NCI-H2227 (cell line): Measurements from ENCODE around the gene PAPPA2.
A peak's percentile ranks its signal among the peaks of the same experiment; 100 is the strongest.

Experiments
- DNase-seq: peaks from one replicate; lab custom pipeline; 2025; ENCODE audit not compliant: unreplicated experiment; lab: John Stamatoyannopoulos, UW

Gene PAPPA2

DNA sequence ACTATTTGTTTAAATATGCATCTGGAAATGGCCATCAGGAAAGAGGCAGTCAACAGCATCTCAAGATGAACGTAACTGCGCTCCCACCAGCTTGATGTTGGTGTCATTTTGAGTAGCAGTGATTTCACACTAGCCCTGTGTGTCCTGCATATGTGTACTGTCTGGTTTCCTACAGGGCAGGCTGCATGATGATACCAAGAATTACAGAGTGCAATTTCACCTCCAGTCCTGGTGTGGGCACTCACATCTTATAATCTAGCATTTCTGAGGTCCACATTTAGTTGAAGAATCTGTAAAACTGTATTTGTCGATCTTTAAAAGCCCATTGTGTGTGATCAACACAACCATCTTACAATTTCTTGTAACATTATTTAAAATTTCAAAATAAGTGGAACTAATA lies 336.4 kb downstream of the PAPPA2 start:
- no peak for DNase-seq

DNA sequence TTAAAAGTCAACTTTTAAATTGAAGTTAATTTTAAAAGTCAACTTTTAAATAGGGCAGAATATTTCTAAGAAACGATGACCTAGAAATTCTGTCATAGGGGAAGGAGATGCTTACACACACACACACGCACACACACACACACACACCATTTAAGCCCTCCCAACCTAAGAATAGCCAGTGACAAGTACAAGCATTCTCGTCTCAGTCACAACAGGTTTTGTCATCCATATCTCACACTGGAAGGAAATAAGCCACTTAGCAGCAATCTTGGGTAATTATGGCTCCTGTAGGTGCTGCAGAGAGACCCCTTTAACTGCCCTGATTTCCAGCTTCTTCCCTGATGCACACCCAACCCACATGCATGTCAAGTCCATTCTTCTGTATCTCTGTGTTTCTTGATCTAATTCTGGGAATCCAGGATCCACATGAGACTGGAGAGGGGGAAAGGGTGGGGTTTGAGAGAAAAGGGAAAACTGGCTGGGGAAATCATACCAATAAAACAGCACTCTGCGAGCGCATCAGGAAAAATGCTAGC lies 338.1 kb downstream of the PAPPA2 start:
- DNase-seq = peak; percentile 77

DNA sequence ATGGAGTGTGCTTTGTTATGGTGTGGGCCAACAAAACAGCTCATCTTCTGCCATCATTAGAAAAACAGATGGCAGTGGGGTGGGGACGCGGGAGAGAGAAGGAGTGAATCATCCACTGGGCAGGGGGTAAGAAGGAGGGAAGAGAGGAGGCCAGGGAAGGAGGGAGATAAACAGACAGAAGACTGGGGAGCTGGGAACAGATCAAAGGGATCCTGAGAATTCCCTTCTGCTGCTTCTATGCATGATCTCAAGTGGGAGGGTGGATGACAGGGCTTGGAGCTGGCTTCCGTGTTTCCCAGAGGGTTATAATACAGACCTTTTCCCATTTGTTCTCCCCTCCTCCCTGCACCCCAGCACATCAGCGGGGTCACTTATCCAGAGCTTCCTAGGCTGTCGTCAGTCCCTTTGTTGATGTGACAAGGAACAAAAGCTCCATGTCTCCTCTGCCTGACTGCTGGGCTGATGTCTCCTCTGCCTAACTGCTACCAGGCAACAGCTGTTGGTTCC lies 338.6 kb downstream of the PAPPA2 start:
- DNase-seq = peak; percentile 74

DNA sequence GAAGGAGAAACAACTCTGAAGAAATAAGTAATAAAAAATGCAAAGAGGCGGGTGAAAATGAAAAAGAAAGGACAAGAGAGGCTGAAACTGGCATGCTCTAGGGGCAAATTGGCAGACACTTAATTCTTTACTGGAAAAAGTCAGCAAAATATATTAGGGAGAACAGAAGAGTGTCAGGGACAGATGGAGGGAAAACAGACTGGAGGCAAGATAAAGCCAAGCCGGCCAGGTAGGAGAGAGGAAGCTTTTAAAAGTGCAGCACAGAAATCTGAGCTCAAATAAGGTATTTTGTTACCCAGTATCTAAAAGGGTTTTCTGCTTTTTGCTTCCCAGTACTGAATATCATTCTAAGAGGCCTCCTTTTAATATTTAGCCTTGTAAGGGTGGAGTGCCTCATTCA lies 339.3 kb downstream of the PAPPA2 start:
- no peak for DNase-seq

DNA sequence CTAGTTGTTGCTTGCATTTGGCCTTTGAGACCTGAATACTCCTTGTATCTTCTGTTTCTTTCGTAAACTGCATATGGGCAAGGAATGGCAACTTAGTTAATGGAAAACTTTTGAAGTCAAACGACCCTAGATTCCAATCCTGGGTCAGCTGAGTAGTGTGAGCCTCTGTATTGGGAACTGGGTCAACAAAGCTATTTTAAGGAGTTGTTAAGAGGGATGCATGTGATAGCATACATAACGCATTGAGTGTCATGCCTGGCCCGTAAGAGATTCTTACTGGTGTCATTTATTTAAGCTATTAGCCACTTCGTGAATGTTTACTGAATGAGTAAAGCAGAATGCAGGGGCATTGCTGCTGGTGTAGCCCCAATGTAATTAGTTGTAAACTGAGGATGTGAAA lies 340.1 kb downstream of the PAPPA2 start:
- no peak for DNase-seq

DNA sequence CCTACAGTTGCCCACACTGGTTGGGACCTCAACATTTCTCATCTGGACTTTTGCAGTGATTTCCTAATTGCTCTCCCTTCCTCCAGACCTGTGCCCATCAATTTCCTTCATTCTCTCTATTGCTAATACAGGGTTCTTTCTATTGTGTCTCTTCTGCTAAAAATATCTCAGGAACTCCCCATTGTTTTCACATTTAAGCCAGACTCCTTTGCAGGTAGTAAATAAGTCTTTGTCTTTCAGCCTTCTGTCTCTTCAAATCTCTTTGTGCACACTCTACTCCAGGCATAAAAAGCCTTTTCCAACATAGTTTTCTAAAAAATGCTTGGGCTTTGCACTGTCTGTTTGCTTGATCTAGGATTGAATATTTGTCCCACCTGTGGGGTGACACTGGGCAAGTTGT lies 340.6 kb downstream of the PAPPA2 start:
- no peak for DNase-seq

DNA sequence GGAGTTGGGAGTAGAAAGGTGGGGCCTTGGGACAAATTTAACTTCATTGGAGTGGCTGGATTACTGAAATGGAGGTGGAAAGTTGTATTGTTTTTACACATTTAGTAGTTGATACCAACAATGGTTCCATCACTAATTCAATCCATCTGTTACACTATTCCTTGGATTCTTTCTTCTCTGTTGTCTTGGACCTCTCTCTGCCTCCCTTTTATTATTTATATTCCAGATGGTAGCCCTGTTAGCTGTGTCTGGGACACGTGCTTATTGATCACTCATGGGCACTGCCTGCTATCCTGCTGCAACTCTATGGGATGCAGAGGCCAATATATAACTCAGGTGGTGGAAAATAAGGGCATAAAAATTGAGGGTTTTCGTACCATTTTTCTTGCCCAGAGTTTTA lies 346.3 kb downstream of the PAPPA2 start:
- no peak for DNase-seq

DNA sequence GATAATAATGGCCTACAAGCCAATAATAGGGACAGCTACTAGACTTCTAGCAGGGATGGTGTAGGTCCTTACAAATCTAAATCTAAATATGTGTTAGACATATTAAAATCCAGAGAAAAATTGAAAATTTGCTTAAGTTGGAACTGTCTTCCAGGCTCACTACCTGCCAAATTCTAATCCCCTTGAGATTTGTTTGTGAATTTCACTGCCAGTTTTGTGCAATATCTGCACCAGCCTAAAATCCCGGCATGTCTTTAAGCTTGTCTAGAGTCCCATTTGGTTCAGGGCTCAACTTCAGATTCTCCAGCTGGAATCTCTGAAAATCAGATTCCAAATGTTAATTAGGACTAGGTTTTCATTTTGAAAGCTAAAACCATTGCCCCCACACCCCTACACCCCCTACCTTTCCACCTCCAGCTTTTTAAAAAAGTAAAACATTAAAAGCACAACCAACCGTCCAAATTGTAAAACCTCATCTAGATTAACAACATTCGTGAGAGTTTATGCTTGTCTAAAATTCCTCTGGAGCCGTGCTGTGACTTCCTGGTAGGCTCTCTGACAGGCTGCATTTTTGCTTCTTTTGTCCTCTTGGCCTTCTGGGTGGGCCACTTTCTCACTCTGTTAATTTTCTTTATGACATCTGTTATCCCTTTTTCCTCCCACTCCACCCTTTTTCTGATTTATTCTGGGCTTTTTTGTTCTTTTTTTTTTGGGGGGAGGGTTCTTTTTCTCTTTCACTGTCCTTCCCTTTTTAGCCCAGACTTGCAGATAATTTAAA lies 348.7 kb downstream of the PAPPA2 start:
- DNase-seq = no peak

DNA sequence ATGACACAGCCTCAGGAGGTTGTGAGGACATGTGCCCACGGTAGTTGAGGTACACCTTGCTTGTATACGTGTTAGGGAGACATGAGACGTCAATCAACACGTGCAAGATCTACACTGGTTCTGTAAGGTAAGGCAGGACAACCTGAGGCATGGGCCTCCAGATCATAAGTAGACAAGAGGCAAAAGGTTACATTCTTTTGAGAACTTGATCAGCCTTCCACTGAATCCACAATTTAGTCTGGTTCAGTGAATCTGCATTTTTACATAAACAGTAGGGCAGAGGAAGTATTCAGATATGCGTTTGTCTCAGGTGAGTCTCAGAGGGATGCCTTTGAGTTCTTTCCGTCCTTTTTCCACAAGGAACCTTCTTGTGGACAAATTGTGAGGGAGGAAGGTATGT lies 352.6 kb downstream of the PAPPA2 start:
- no peak for DNase-seq

DNA sequence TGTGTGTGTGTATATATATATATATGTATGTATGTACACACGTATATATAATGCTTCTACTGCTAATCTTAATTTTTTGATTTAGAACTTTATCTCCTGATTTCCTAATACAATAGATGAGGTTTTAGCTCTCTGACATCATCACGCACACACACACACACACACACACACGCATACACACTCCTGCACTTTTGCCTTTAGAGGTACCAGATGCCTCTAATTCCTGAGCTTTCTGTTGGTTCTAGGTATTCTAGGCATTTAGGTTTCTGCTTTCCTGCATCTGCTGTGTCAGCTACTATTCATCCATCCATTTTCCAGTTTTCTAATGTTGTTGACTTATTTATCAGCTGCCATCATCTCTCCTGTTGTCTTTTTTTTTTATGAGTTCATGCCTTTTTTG lies 353.3 kb downstream of the PAPPA2 start:
- DNase-seq = no peak

DNA sequence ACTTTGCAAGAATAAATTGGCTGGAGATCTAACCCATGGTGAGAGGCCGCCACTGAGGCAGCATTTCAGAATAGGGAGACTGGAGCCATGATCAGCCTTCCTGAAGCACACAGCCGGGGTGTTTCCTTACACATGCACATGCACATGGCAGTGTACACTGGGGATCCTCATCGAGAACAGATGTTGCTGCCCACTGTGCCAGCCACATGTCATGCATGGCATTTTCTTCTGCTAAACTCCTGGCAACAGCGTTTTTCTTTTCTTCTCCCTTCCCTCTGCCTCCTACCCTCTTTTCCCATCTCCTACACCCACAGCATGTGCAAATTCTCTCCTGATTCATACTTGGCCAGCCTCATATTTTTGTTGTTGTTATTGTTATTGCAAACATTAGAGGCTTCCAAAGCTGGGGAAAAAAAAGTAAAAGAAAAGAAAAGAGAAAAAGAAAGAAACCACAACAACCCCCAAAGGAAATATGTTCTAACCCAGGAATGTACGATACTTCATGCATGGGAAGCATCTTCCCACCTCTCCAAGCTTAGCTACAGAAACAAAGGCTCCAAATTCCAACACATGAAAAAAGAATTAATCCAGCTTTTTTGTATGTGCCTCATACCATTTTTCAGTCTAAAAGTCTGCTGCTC lies 357.5 kb downstream of the PAPPA2 start:
- DNase-seq = no peak

DNA sequence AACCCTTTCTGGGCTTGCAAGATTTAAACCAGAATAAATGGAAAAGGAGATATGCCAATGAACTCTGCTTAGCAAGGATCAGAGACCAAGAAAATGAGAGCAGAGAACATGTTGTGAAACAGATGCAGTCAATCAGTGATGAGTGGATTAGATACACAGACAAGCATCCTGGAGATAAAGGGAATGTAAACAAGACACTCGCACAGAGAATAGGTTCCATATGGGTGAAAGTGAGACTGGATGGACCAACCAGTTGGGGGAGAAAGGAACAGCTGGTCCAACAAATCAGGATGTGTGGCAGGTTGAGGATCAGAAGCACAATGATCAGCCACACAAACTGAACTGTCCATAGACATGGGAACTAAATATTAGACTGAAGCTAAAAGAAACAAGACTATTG lies 363.3 kb downstream of the PAPPA2 start:
- DNase-seq = no peak

DNA sequence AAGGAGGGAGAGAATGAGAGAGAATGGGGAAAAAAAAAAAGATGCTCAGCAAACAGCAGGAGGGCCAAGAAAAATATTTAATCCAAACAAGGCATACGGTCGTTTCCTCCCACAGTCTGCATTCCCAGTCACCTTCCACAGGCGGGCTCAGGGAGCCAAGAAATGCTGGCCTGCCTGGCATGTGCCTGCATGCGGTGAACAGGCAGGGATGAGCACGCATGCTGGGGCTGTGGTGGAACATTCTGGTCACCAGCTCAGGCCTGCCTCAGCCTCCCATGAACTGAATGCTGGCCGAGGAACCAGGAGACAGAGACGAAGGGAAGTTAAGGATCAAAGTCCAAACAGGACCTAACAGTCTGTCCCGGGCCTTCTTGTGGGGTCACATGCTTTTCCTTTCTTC lies 366.3 kb downstream of the PAPPA2 start:
- no peak for DNase-seq

DNA sequence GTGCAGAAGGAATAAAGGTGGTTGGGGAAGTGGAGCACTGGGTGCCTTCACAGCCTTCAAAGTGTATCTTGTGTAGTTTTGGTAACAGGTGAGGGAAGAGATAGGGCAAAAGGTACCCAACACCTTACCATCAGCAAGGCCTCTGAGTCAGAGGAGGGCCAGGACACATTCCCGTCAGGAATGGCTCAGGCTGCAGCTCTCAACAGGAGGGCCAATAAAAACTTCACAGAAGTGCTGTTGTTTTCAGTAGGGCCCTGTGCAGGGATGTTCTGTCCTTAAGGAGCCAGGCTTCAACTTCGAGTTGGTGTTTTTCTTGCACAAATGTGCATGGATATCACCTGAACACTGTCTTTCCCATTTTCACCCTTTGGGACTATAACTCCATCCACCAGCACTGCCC lies 368.2 kb downstream of the PAPPA2 start:
- no peak for DNase-seq

DNA sequence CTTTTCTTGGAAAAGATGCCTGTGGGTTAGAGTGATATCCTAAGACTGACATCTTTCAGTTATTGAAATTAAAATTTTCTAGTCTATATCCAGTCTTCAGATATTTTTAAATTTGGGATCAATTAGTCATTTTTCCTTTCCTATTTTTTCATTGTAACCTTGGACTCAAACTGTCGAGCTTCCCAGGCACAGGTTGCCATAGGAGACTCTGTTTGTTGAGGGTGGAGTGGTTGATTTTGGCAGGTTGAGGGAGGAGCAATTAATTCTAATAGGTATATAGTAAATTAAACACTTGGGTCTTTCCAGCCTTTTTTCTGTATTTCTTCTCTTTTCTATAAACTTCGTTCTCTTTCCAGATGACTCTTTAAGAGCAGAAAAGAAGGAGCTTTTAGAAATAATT lies 374.7 kb downstream of the PAPPA2 start:
- no peak for DNase-seq

DNA sequence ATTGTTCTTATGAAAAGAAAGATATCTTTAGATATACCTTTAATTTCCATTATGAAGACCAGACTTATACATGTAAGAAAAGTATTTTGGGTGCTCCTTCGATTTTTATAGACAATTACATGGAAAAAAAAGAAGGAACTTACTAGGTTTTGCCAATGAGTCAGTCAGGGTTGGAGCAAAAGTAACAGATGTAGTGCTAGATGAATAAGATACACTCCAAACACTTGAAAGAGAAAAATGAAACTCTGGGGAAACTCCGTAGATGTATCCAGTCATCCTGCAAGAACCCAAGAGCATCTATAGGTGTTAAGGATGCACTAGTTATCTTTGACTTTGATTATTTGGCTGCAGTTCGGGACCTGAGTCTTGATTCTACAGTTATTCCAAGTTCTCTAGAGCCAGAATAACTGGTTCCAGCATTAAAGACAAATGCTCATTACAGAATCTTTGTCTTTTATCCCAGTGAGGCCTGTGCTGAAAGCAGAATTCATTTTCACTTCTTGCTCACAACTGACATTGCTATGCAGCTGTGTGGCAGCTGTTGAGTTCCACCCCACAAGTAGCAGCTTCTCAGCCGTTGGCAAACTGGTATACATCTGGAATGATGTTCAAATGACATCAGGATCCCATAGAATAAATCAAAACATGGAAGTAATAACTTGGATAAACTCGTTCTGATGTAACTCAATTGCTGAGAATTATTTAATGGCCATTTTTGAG lies 375.5 kb downstream of the PAPPA2 start:
- no peak for DNase-seq

DNA sequence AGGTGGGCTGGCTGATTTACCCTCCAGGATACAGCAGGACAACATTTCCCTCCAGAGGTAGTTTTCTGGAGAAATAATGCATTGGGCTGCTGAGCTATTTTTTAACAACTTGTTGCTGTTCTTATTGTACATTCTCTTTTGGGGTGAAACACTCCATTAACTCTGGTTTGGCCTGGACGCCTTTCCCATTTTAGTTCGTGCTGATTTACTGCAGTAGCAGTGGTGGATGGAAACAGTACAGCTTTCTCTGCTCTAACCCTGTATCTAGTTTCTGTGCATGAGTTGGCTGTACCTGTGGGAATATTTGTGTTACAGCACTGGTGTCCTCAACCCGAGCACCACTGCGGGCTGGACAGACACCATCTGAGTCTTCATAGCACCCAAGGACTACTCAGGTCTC lies 376.2 kb downstream of the PAPPA2 start:
- no peak for DNase-seq

DNA sequence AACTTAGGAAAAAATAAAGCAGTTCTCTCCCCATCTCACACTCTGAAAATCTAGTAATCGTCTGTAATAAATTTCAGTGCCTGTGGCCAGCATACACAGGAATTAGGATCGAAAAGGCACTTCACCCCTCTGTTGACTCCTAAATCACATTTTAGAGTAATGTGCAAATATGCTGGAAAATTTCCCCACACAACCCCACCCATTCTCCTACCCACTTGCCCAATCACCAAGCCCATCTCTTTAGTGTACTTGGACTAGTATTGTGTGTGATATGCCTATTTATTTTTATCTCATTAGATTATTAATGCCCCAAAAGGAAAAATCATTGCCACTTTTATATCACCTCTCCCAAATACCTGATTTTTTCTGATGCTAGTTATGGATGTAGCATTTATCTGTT lies 378.3 kb downstream of the PAPPA2 start:
- no peak for DNase-seq

DNA sequence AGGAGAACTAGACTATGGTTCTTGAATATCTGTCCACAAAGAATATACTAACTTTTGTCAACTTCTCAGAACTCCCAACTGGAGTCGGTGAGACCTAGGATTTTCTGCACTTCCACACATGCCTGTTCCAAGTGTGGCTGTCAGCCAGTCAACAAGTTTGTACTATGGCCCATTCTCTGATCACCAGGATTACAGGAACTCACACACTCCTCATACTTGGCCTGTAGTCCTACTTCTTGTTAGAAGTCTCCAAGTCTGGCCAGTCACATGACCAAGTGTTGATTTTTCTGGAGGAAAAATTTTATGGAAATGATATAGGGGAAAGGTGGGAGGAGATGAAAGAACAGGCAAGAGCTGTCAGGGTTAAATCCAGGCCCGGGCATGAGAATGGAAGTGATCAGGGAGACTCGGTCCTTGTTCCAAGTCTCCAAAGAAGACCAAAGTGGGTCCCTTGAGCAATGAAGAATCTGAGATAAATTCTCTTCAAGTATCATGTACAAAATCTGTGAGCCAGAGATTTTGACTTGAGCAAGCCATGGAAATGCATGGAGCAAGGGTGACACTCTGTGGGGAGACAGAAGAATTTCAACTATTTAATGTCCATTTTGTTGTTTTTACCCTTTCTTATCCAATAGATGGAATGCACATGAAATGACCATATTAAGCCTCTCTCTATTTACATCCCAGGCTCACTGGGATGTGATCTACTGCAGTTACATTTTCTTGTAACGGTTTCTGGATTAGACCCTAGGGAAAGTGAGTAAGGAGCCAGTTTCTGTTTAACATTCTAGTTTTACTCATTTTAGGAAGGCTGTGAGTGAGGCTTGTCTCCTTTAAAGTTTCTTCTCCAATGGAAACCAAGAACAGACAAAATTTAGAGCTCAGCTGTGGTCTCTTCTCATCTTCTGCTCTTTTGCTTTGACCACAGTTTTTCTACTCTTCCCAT lies 380.6 kb downstream of the PAPPA2 start:
- peak; percentile 61 for DNase-seq

DNA sequence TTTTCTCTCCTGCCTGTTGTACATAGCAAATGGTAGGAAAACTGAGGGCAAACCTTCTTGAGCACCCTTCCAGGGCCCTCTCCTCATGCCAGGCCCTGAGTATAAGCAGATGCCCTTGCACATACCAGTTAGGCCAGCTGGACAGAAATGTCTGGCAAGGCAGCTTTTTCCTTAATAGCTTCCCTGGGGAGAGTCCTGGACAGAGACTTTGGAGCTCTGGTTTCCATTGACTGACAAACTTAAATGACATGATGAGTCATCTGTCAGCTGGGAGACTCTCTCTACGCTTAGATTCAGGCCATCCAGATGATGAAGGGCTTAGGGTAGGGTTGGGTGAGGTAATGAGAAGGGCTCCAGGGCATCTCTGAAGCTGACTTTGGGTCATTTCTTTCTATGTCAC lies 384.1 kb downstream of the PAPPA2 start:
- no peak for DNase-seq

DNA sequence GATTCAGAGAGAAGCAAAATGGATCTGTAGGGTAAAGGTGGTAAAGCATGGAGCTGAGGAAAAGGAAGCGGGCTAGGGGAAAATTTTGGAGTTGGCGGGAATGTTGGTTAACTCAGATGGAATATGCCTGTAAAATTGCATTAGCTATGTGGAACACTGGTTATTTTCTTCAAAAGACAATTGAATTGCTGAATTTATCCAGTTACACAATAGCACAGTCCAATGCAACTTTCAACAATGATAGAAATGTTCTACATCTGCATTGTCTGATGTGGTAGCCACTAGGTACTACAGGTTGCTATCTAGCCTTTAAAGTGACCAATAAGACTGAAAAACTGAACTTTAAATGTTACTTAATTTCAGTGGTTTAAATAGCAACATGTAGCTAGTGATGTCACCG lies 386.3 kb downstream of the PAPPA2 start:
- DNase-seq = no peak
